GM10847 (cell line): ENCODE results near the gene ITGA1.

Source experiments
- POLR2A ChIP-seq: IDR thresholded peaks from 2 replicates; pipeline ENCODE4 v1.6.1; 2011; ENCODE audit not compliant: insufficient read length; ENCODE audit errors: extremely low read depth

The ITGA1 gene

DNA sequence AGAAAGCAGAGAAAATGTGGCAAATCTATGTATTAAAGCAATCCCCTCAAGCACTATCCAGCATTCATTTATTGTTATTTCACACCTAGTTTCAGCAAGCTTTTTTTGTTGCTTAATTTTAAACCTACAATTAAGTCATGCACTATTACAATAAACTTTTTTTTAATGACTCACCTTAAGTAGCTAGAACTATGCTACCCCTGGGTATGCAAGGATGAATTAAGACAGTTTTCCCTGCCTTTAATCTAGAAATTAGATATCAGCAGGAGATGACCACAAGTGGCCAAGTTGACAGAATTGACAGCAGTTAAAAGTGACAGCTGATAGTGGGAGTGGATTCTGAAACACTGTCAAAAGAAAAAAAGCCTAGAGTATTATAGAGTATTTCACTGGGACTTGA is 20.0 kb downstream of the ITGA1 start:
- TF ChIP-seq POLR2A, result no peak

DNA sequence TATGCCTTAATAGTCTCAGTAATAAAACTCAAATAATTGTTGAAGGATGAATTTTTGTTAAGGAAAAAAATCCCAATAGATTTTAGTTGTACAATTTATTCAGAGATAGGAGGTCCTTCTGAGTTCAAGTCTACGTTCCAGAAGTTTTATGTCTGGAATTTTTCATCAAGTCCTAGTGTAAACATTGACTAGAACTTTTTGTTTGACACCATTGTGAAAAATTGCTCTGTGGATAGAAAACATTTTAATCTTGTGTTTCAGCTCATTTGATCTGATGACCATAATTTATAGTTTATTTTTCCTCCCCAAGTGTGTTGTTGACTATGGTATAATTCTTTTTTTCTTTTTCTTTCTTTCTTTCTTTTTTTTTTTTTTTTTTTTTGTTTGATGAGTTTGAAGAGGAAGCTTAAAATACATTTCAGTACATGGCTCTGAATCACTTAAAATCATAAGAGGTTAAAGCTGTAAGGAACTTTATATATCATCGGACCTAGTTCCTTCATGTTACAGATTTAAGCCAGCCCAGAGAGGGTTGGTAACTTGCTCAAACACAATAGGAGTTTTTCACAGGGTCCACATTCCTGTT is 20.7 kb downstream of the ITGA1 start:
- no peak for TF ChIP-seq POLR2A

DNA sequence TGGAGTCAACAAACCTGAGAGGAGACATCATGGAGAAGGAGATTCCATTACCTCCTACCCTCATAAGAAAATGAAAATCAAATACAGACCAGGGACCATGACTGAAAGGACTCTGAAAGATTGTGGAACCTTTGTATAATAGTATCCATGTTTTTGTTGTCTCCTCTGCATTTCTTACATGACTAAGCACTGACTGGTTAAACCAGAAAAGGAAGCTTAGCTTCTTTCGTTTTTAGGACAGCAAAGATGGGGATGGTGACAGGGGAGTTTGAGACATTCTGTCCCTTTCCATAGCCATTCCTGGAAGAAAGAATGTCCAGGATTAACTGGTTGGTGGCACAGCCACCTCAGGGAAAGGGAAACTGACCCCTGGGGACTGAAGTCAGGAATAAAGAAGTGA is 22.2 kb downstream of the ITGA1 start:
- TF ChIP-seq POLR2A, result no peak

DNA sequence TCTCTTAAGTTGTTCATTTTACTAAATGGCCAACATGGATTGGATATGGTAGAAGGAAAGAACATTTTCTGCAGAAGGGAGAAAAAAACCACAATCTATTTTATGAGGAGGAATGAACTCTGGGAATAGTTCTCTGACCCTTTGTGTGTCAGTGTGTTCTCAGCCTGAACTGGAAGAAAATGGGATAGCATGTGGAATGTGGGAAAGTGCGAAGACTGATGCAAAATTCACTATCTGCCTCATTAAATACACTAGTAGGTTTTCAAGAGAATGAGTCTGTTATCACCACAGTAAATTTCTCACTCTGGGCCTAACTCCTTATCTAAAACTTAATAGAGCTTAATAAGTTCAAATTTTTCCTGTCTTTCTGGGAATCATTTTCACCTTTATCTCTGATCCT is 22.7 kb downstream of the ITGA1 start:
- TF ChIP-seq POLR2A, result no peak

DNA sequence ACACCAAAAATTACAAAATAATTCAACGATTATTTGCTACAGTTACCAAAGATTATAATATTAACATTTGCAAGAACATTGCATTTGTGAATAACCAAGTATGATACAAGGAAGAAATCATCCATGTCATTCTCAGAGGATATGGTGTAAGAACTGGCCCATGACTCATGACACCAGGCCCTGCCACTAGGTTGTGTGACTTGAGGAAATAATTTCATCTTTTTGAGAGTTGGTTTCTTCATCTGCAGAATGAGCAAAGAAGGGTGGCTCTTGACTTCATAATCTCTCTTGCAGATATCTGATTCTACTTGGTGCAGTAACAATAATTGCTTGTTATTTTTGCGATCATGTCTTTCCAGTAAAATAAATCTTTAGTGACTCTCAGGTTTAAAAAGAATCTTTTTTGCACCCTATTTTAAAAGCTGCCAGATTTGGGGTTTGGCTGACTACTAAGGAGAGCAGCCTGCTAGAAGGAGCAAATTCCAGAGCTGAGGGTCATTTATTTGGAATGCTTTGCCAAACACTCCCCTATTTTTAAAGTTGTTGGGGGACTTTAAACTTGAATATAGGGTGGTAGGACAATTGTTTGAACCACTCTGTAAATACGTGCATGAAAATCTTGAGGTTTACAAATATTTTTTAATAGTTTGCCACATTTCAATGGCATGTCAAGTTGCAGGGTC is 23.5 kb downstream of the ITGA1 start:
- no peak for TF ChIP-seq POLR2A

DNA sequence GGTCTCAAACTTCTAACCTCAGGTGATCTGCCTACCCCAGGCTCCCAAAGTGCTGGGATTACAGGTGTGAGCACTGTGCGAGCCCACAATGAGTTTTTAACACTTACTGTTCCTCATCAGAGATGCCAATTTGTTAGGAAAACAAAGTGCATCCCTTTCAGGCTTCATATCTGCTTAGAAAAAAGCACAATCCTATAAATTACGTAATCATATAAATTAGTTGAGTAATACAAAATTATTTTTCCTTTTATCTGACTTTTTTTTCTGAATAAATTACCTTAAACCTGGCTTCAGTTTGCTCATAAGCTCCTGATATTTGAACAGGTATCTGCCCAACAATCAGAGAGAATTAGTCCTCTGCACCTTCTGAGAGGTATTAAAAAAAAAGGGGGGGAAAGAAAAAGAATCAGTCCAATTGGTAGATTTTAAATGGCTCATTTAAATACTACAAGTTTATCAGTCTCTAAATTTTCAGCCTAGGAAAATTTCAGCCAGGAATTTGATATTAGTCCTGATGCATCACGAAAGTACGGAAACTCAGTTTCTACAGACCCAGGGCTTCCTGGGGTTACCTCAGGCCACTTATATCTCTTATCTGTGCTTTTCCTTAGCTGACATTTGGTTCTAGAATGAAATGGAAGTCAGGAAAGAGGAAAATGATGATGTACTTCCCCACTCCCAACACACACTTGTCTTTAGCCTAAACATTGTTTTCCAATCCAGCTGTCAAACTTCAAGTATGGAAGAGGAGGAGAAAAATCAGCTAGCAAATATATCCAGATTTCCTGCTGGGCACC is 26.8 kb downstream of the ITGA1 start:
- TF ChIP-seq POLR2A, result no peak

DNA sequence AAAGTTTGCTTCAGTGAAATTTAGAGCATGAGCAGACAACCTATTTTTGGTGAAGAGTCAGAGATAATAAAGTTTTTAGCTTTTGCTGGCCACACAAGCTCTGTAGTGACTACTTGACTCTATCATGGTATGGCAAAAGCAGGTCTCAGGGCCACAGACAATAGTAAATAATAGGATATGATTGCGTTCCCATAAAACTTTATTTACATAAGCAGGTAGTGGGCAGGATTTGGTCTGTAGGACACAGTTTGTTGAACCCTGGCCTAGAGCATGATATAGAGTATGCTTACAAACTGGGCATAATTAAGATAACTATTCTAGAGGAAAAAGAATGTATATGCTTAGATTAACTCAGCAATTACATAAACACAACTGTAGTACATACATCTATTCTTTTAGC is 30.1 kb downstream of the ITGA1 start:
- no peak for TF ChIP-seq POLR2A

DNA sequence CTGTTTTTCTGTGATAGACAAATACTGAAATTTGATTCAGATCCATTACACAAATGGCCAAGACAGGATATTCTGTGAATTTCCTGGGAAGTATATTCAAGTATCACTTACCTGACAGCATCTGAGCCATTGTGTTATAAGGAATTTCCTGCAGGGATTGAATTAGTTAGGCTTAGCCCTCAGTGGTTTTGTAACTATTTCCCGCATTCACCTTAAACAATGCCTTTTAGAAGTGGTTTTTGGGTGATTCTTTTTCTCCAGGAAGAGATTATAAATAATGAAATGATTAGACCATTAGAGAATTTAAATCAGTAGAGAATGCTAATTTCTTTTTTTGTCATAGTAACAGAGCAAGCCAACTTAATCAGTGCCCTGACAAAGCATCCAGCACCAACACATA is 30.6 kb downstream of the ITGA1 start:
- TF ChIP-seq POLR2A, result no peak

DNA sequence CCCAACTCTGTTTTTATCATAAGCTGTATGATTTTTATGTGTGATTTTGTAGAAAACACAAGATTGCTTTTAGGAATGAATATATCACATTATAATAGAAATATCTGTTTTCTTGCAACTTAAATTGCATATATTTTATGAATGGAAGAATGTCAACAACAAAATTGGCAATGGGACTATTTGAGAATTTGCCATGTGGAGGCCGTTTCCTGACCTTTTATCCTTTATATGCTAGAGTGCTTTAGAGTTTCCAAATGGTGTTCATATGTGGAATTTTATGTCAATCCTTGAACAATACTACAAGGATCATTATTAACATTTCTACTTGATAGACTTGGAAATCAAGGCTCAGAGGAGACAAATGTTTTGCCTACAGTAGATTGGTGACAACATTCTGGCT is 34.2 kb downstream of the ITGA1 start:
- no peak for TF ChIP-seq POLR2A

DNA sequence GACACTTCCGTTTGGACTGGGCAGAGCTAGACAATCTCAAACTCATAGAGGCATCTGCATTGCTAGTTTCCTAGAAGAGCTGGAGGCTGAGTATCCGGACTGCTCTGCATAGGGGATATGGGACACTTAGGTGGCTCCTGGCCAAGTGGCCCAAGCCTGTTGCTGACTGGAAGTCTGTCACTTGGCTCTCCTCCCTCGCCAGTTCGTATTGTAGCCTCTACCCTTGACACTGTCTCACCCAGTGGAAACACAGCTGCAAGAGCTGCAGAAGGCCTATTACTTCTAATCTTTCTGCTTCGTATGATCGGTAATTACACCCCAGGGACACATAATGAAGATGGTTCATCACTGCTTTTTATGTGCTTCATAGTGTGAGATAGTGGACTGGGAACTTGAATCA is 34.7 kb downstream of the ITGA1 start:
- TF ChIP-seq POLR2A, result no peak

DNA sequence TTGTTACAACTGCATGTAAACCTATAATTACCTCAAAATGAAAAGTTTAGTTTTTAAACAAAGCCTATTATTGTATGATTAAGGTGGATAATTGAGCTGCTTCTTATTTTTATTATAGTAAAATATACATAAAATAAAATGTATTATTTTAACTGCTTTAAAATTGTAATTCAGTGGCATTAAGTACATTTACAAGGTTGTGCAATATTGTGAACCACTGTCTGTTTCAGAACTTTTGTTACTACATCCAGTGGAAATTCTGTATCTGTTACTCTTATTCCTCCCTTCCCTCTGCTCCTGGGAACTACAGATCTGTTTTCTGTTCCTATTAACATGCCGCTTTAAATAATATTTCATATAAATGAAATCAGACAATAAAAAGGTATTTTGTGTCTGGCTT is 37.1 kb downstream of the ITGA1 start:
- no peak for TF ChIP-seq POLR2A

DNA sequence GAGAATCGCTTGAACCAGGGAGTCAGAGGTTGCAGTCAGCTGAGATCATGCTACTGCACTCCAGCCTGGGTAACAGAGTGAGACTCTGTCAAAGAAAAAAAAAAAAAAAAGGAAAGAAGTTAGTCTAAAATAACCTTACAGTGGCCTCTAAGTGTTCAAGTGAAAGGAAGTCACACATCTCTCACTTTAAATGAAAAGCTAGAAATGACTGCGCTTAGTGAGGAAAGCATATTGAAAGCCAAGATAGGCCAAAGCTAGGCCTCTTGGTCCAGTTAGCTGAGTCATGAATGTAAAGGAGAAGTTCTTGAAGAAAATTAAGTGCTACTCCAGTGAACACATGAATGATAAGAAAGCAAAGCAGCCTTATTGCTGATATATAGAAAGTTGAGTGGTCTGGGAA is 38.1 kb downstream of the ITGA1 start:
- no peak for TF ChIP-seq POLR2A

DNA sequence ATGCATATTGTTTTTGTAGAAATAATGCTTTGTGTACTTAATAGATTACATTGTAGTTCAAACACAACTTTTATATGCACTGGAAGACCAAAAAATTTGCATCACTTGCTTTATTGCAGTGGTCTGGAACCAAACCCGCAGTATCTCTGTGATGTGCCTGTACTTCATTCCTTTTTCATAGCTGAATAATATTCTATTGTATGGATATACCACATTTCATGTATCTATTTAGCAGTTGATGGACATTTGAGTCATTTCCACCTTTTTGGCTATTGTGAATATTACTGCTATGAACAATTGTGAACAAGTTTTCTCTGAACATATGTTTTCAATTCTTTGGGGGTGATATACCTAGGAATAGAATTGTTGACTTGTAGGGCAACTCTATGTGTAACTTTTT is 40.1 kb downstream of the ITGA1 start:
- no peak for TF ChIP-seq POLR2A

DNA sequence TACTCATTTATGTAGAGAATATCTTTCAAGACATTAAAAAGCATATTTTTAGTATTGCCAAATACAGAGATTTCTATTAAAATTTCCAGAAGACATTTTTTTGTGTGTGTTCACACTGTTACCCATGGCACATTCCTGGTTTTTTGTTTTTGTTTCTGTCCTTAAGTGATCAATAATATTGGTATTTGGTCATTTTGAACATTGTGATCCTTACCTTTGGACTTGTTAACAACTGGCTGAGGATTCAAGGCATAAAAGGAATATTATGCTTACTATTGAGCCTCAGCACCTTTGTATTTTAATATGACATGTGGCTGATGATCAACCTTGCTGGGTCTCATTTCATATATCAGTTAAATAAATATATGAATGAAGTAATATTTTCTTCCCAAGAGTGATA is 41.9 kb downstream of the ITGA1 start:
- TF ChIP-seq POLR2A, result no peak

DNA sequence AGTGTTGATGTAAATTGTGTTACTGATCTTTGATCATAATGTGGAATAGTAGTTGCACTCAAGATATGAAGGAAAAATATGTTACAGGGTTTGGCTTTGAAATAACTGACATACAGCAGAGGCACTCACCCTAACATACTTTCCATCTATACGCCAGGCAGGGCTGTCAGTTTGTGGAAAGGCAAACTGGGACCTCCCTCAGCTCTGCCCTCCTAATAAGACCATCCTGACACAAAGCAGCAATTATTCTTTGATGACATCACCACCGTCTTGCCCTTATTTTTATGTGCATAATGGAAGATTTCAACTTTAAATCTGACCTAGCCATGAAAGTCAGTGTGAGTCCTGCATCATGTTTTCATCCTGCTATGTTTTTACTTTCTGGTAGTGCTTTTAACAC is 42.9 kb downstream of the ITGA1 start:
- TF ChIP-seq POLR2A, result no peak

DNA sequence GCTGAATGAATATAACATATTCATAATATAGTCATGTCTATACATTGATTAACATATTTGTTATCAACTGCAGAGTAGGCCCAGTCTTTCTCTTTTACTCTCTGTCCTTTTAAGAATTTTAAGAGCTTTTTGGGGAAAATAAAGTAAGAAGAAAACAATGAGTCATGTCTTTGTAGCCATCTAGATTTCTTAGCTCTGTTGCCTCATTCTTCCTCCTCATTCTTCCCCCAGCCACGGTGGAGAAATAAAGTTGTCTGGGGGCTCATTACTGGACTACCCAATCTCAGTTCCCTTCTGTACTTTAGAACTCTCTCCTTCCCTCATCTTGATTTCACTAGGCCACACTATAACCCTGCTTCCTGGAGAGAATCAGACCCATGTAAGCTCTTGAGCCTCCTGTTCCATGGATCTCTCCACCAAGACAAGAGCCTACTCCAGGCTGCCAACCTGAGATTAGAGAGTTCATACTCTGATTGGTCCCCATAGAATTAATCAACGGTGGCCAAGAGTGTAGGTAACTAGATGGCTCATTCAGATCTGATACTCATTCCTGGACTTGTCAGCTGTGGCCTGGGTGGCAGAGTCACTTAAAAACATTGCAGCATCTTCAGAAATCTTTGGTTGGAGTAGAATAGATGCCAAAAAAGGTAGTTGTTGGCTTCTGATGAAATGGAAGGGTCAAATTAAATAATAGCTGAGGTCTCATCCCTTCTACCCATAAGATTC is 44.2 kb downstream of the ITGA1 start:
- TF ChIP-seq POLR2A, result no peak
